NCI-H345 treated with DMSO at 0.1 percent for 48 hours (cell line): ENCODE measurements around the gene SERPINH1.

Experiments used
- DNase-seq: peaks from one replicate; lab custom pipeline; 2025; ENCODE audit not compliant: unreplicated experiment; lab: John Stamatoyannopoulos, UW

SERPINH1 gene

GRCh38 chr11:75532200-75533048, 29.6 kb upstream of the SERPINH1 start:
- DNase-seq: peak; percentile 59

GRCh38 chr11:75533896-75534258, 28.2 kb upstream of the SERPINH1 start:
- DNase-seq: no peak

GRCh38 chr11:75534259-75535069, 27.6 kb upstream of the SERPINH1 start:
- DNase-seq: no peak

- DNase-seq: no peak
These were observed 27.0 kb upstream of the SERPINH1 start for GRCh38 chr11:75535071-75535470.

GRCh38 chr11:75536786-75537641, 25.0 kb upstream of the SERPINH1 start:
- no peak for DNase-seq

GRCh38 chr11:75537740-75538139, 24.3 kb upstream of the SERPINH1 start:
- no peak for DNase-seq

- DNase-seq: no peak
These were observed 23.7 kb upstream of the SERPINH1 start for GRCh38 chr11:75538150-75538942.

- no peak for DNase-seq
These were observed 22.4 kb upstream of the SERPINH1 start for GRCh38 chr11:75539459-75540334.

GRCh38 chr11:75541193-75542087, 20.6 kb upstream of the SERPINH1 start:
- no peak for DNase-seq

- DNase-seq: no peak
These were observed 20.0 kb upstream of the SERPINH1 start for GRCh38 chr11:75542088-75542438.

- no peak for DNase-seq
These were observed 18.2 kb upstream of the SERPINH1 start for GRCh38 chr11:75543806-75544205.

- DNase-seq: no peak
These were observed 14.9 kb upstream of the SERPINH1 start for GRCh38 chr11:75547177-75547576.

- DNase-seq: peak; percentile 29
These were observed 14.4 kb upstream of the SERPINH1 start for GRCh38 chr11:75547617-75548058.

GRCh38 chr11:75548595-75549272, 13.3 kb upstream of the SERPINH1 start:
- no peak for DNase-seq

GRCh38 chr11:75549370-75549958, 12.6 kb upstream of the SERPINH1 start:
- no peak for DNase-seq

- DNase-seq: no peak
These were observed 8.9 kb upstream of the SERPINH1 start for GRCh38 chr11:75553182-75553581.

- DNase-seq: no peak
These were observed 8.2 kb upstream of the SERPINH1 start for GRCh38 chr11:75553889-75554257.
